GM21367 (cell line): ENCODE measurements around the gene SUGCT.
"Not testable (repeated sequence)": the region's sequence is repeated elsewhere in the genome, so short reads cannot be mapped to it uniquely, and the experiment has no call there.

Source experiments
- ATAC-seq: cut with Tn5 transposase; IDR thresholded peaks from one replicate; pipeline ENCODE4 v1.9.1; 2021; ENCODE audit not compliant: unreplicated experiment

The SUGCT gene

GRCh38 chr7:40400525-40400924, 265.7 kb downstream of the SUGCT start:
- no peak for ATAC-seq

- no peak for ATAC-seq
Observed at GRCh38 chr7:40401406-40401805, 266.6 kb downstream of the SUGCT start.

- no peak for ATAC-seq
Observed at GRCh38 chr7:40402661-40403060, 267.9 kb downstream of the SUGCT start.

GRCh38 chr7:40403703-40404476, 269.1 kb downstream of the SUGCT start:
- no peak for ATAC-seq

GRCh38 chr7:40405991-40406390, 271.2 kb downstream of the SUGCT start:
- ATAC-seq: no peak

GRCh38 chr7:40412323-40412722, 277.5 kb downstream of the SUGCT start:
- ATAC-seq: no peak

GRCh38 chr7:40414704-40415103, 279.9 kb downstream of the SUGCT start:
- ATAC-seq: not testable (repeated sequence)

- ATAC-seq: no peak
Observed at GRCh38 chr7:40418448-40418847, 283.6 kb downstream of the SUGCT start.

GRCh38 chr7:40418983-40419382, 284.2 kb downstream of the SUGCT start:
- ATAC-seq: no peak

- no peak for ATAC-seq
Observed at GRCh38 chr7:40419806-40420205, 285.0 kb downstream of the SUGCT start.

GRCh38 chr7:40421433-40421832, 286.6 kb downstream of the SUGCT start:
- ATAC-seq: no peak

GRCh38 chr7:40425696-40426095, 290.9 kb downstream of the SUGCT start:
- ATAC-seq: no peak

- no peak for ATAC-seq
Observed at GRCh38 chr7:40428421-40428820, 293.6 kb downstream of the SUGCT start.

GRCh38 chr7:40429826-40430225, 295.0 kb downstream of the SUGCT start:
- no peak for ATAC-seq

GRCh38 chr7:40432046-40432445, 297.2 kb downstream of the SUGCT start:
- ATAC-seq: no peak

GRCh38 chr7:40436710-40437109, 301.9 kb downstream of the SUGCT start:
- ATAC-seq: no peak

GRCh38 chr7:40437498-40437897, 302.7 kb downstream of the SUGCT start:
- ATAC-seq: no peak

GRCh38 chr7:40437936-40438634, 303.3 kb downstream of the SUGCT start:
- ATAC-seq: no peak

GRCh38 chr7:40439686-40440085, 304.9 kb downstream of the SUGCT start:
- no peak for ATAC-seq

GRCh38 chr7:40447345-40447744, 312.5 kb downstream of the SUGCT start:
- no peak for ATAC-seq

- no peak for ATAC-seq
Observed at GRCh38 chr7:40455485-40455884, 320.7 kb downstream of the SUGCT start.

GRCh38 chr7:40457776-40458480, 323.1 kb downstream of the SUGCT start:
- ATAC-seq: no peak
